SK-N-MC (cell line): ENCODE results near the gene MRPL20.
"Not testable (repeated sequence)": the region's sequence is repeated elsewhere in the genome, so short reads cannot be mapped to it uniquely, and the experiment has no call there.

ENCODE experiments used
- DNase-seq: peaks from one replicate; pipeline ENCODE4 v3.0.0-alpha.2; 2011; ENCODE audit warnings: low read depth, low spot score
- H3K27ac ChIP-seq: fragments of 200-600 bp; sonication (generic); 2 replicates; pipeline ENCODE4 v1.5.1; 2016; ENCODE audit warnings: mixed run types
- H3K36me3 ChIP-seq: fragments of 200-600 bp; sonication (generic); 2 replicates; pipeline ENCODE4 v1.6.1; 2017; ENCODE audit warnings: antibody characterized with exemption, low read length, mixed read lengths; ENCODE audit not compliant: insufficient read depth
- H3K4me3 ChIP-seq: fragments of 200-600 bp; sonication (generic); 2 replicates; pipeline ENCODE4 v1.5.1; 2016
- H3K9ac ChIP-seq: fragments of 200-600 bp; sonication (generic); 2 replicates; pipeline ENCODE4 v1.8.0; 2017; ENCODE audit warnings: mixed run types, mixed read lengths; ENCODE audit not compliant: insufficient read length
- H3K9me3 ChIP-seq: fragments of 200-600 bp; sonication (generic); 2 replicates; pipeline ENCODE4 v1.6.1; 2017; ENCODE audit warnings: low read depth, mild to moderate bottlenecking, antibody characterized with exemption, low read length, moderate library complexity, mixed read lengths
- EZH2 ChIP-seq: fragments of 200-600 bp; sonication (generic); IDR thresholded peaks from one replicate; pipeline ENCODE4 v1.6.1; 2017; ENCODE audit warnings: antibody characterized with exemption
- FOXP2 ChIP-seq: optimal IDR thresholded peaks from 2 replicates; pipeline ENCODE3; 2011; ENCODE audit warnings: mild to moderate bottlenecking, moderate library complexity; ENCODE audit not compliant: insufficient read depth; ENCODE audit errors: extremely low read length, control extremely low read depth
- POLR2AphosphoS5 ChIP-seq: IDR thresholded peaks from 2 replicates; pipeline ENCODE4 v1.6.1; 2012; ENCODE audit warnings: mild to moderate bottlenecking, low read depth, low read length, borderline replicate concordance

The MRPL20 gene

GRCh38 chr1:1373051-1373814 is 33.9 kb downstream of the MRPL20 start:
- Histone ChIP-seq H3K27ac (no peak overlapping the region), H3K36me3 (no peaks in the 10 kb centered on the region; the same call in 1 of the 2 replicates), H3K9me3 (no peaks in the 10 kb centered on the region), H3K4me3 (peak overlapping the region; percentile 87), H3K9ac (peak overlapping the region; percentile 96)
- DNase-seq: no peak
- TF ChIP-seq FOXP2 (no peak), EZH2 (no peak), POLR2AphosphoS5 (no peak)

- H3K9me3 ChIP-seq: 0 out of 2 replicates have a peak, but pooled peaks cover 3% of the 10 kb centered on the region
- H3K36me3 ChIP-seq: no peaks in the 10 kb centered on the region; the same call in 1 of the 2 replicates
- TF ChIP-seq FOXP2 (no peak), EZH2 (no peak), POLR2AphosphoS5 (no peak)
- no peak overlapping the region for H3K27ac ChIP-seq
- DNase-seq: no peak
- H3K4me3 ChIP-seq: no peak overlapping the region
- no peak overlapping the region for H3K9ac ChIP-seq
These were observed 35.1 kb downstream of the MRPL20 start for GRCh38 chr1:1371746-1372711.

- no peak for TF ChIP-seq POLR2AphosphoS5
- TF ChIP-seq FOXP2: no peak
- TF ChIP-seq EZH2: no peak
- no peak overlapping the region for H3K27ac ChIP-seq
- no peak for DNase-seq
These were observed 35.7 kb downstream of the MRPL20 start for GRCh38 chr1:1371364-1371745.

GRCh38 chr1:1370771-1371300 is 36.3 kb downstream of the MRPL20 start:
- TF ChIP-seq EZH2 (no peak), POLR2AphosphoS5 (no peak), FOXP2 (no peak)
- Histone ChIP-seq H3K9ac (no peak overlapping the region), H3K36me3 (no peaks in the 10 kb centered on the region; the same call in 1 of the 2 replicates), H3K4me3 (no peak overlapping the region), H3K9me3 (0 out of 2 replicates have a peak, but pooled peaks cover 3% of the 10 kb centered on the region), H3K27ac (no peak overlapping the region)
- no peak for DNase-seq

More at GRCh38 chr1:1371364-1371745, 35.7 kb downstream of the MRPL20 start:
- no peaks in the 10 kb centered on the region; the same call in 1 of the 2 replicates for H3K36me3 ChIP-seq
- no peak overlapping the region for H3K9ac ChIP-seq
- H3K9me3 ChIP-seq: 0 out of 2 replicates have a peak, but pooled peaks cover 3% of the 10 kb centered on the region
- H3K4me3 ChIP-seq: no peak overlapping the region

GRCh38 chr1:1370094-1370493 is 37.0 kb downstream of the MRPL20 start:
- not testable (repeated sequence) for H3K4me3 ChIP-seq, H3K36me3 ChIP-seq, H3K27ac ChIP-seq, H3K9ac ChIP-seq, H3K9me3 ChIP-seq, DNase-seq

- no peak for DNase-seq
- Histone ChIP-seq H3K4me3 (no peak overlapping the region), H3K27ac (no peak overlapping the region), H3K9me3 (0 out of 2 replicates have a peak, but pooled peaks cover 3% of the 10 kb centered on the region), H3K36me3 (no peaks in the 10 kb centered on the region), H3K9ac (no peak overlapping the region)
- TF ChIP-seq FOXP2 (no peak), POLR2AphosphoS5 (no peak), EZH2 (no peak)
These were observed 39.8 kb downstream of the MRPL20 start for GRCh38 chr1:1367315-1367714.

GRCh38 chr1:1366699-1367066 is 40.4 kb downstream of the MRPL20 start:
- no peak overlapping the region for H3K9ac ChIP-seq
- DNase-seq: no peak
- H3K27ac ChIP-seq: no peak overlapping the region
- no peaks in the 10 kb centered on the region for H3K36me3 ChIP-seq
- no peak overlapping the region for H3K4me3 ChIP-seq
- H3K9me3 ChIP-seq: 0 out of 2 replicates have a peak, but pooled peaks cover 3% of the 10 kb centered on the region
- no peak for TF ChIP-seq FOXP2
- no peak for TF ChIP-seq POLR2AphosphoS5
- TF ChIP-seq EZH2: no peak

- H3K9me3 ChIP-seq: 0 out of 2 replicates have a peak, but pooled peaks cover 3% of the 10 kb centered on the region
- H3K27ac ChIP-seq: no peak overlapping the region
- H3K36me3 ChIP-seq: no peaks in the 10 kb centered on the region
- no peak overlapping the region for H3K4me3 ChIP-seq
- no peak for DNase-seq
- TF ChIP-seq EZH2 (no peak), FOXP2 (no peak), POLR2AphosphoS5 (no peak)
- no peak overlapping the region for H3K9ac ChIP-seq
These were observed 41.0 kb downstream of the MRPL20 start for GRCh38 chr1:1365875-1366698.
